Caco-2 (cell line): ENCODE data around the gene CRYBG2. TPM values are rescaled to one million over a fixed set of nuclear protein-coding genes. Genes with fewer than 3 reads are reported as not detected.

ENCODE experiments used
- BruUV-seq: library from RNA; stranded (reverse); fragments of 400-500 nt; replicated peaks from 2 replicates; lab custom pipeline; 2021; lab: Mats Ljungman, UMichigan
- CTCF ChIA-PET: fragments of 300-600 bp; sonication (Branson Sonifier 250); formaldehyde crosslinking; loops from one replicate; lab custom pipeline; 2022; ENCODE audit warnings: antibody characterized with exemption; lab: Charles Lee
- POLR2A ChIA-PET: fragments of 300-600 bp; sonication (Branson Sonifier 250); formaldehyde crosslinking; loops from one replicate; lab custom pipeline; 2022; ENCODE audit warnings: antibody characterized with exemption; lab: Charles Lee
- DNase-seq, 2 experiments: peaks; one replicate each; pipeline versions ENCODE4 v3.0.0 to v3.0.0-alpha.2; 2020 to 2022
- H3K27me3 ChIP-seq: replicated peaks from 2 replicates; pipeline ENCODE4 v1.6.0; 2011; ENCODE audit warnings: low read length; ENCODE audit not compliant: control insufficient read depth, insufficient read depth
- H3K36me3 ChIP-seq: 2 replicates; pipeline ENCODE4 v1.5.1; 2011; ENCODE audit warnings: low read length; ENCODE audit not compliant: control insufficient read depth, insufficient read depth
- H3K4me1 ChIP-seq: fragments of 250-450 bp; sonication (Bioruptor Pico); 2 replicates; pipeline ENCODE4 v1.5.1; 2020; ENCODE audit warnings: mild to moderate bottlenecking
- H3K4me3 ChIP-seq: 2 replicates; pipeline ENCODE4 v1.5.1; 2011; ENCODE audit warnings: low read depth, mild to moderate bottlenecking, control low read depth, low read length
- H3K9me3 ChIP-seq: fragments of 250-450 bp; sonication (Bioruptor Pico); 2 replicates; pipeline ENCODE4 v1.5.1; 2020; ENCODE audit warnings: mild to moderate bottlenecking, moderate library complexity
- H3K27ac Mint-ChIP-seq: one replicate; pipeline ENCODE4 v1.8.0; 2022; ENCODE audit warnings: mixed read lengths; ENCODE audit not compliant: unreplicated experiment
- H3K27me3 Mint-ChIP-seq: one replicate; pipeline ENCODE4 v1.8.0; 2022; ENCODE audit warnings: mixed read lengths; ENCODE audit not compliant: insufficient read depth, unreplicated experiment
- H3K36me3 Mint-ChIP-seq: one replicate; pipeline ENCODE4 v1.8.0; 2022; ENCODE audit warnings: mild to moderate bottlenecking, mixed read lengths; ENCODE audit not compliant: insufficient read depth, unreplicated experiment
- H3K4me1 Mint-ChIP-seq: one replicate; pipeline ENCODE4 v1.8.0; 2022; ENCODE audit warnings: low read depth, mixed read lengths; ENCODE audit not compliant: unreplicated experiment
- H3K4me3 Mint-ChIP-seq: one replicate; pipeline ENCODE4 v1.8.0; 2022; ENCODE audit warnings: mild to moderate bottlenecking, moderate library complexity, mixed read lengths; ENCODE audit not compliant: unreplicated experiment
- H3K9me3 Mint-ChIP-seq: one replicate; pipeline ENCODE4 v1.8.0; 2022; ENCODE audit warnings: mixed read lengths; ENCODE audit not compliant: unreplicated experiment
- intact Hi-C: fragments of 100-400 bp; cut with micrococcal nuclease; formaldehyde crosslinking; loops from one replicate; pipeline ENCODE4 v1.10.0; 2022; ENCODE audit not compliant: unreplicated experiment
- total RNA-seq: library from RNA; stranded (reverse); gene quantifications from 2 replicates; pipeline ENCODE4 v1.2.3, GENCODE V29; 2022
- TF ChIP-seq, protein P1 (sequence below), 2 experiments: fragments of 200-600 bp in 1 of 2; IDR thresholded peaks; 1 replicate in 1 of 2; 2 replicates in 1 of 2; pipeline versions ENCODE4 v1.5.1 to v1.8.0; 2011 to 2022; ENCODE audit warnings: antibody characterized with exemption in 1 of 2, control low read depth in 1 of 2, inconsistent platforms in 1 of 2, low read depth in 1 of 2, low read length in 1 of 2, mild to moderate bottlenecking in 1 of 2, moderate library complexity in 1 of 2; ENCODE audit not compliant: insufficient read depth in 1 of 2, severe bottlenecking in 1 of 2, unreplicated experiment in 1 of 2

CRYBG2 gene
- total RNA-seq, 1 experiment from 2014 or later: 66.1 TPM

DNA sequence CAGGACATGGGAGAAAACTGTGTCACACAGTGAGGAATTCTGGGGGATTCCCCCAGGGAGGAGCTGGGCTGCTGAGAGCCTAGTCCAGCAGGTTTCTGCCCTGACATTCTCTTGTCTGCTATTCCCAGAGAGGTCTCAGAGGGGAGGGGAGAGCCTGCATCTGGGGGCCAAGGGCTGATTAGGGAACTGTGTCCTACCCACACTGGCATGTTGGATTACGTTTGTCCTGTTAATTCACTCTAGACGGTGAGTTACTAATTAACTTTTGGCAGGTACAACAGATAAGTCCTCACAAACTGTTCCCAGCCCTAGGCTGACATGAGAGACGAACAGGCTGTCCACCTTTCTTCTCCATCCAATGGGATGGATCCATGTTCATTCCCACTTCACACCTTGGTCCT, 76.7 kb downstream of the CRYBG2 start:
- peak overlapping the region; percentile 37 for H3K27ac Mint-ChIP-seq
- peaks cover 32% of the 10 kb centered on the region for H3K4me1 Mint-ChIP-seq
- H3K4me1 ChIP-seq: peaks cover 41% of the 10 kb centered on the region

DNA sequence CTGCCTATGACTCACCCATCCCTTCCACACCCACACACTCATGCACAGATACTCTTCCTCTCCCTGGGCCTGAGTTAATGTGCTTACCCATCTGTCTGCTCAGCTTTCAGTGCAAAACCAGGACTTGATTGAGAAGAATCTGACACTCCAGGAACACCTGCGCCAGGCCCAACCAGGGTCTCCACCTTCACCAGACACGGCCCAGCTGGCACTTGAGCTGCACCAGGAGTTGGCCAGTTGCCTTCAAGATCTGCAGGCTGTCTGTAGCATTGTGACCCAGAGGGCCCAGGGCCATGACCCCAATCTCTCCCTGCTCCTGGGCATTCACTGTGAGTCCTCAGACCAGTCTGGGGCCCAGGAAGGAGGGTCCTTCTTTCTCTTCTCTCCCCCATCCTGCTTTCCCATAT, 77.5 kb downstream of the CRYBG2 start:
- ChIA-PET CTCF (interaction anchor here (0.6 to 2.4 kb wide), 8 partner anchors 9 to 175 kb away, joined by 3 to 8 read pairs (median 4); partner anchors contain the start of genes CATSPER4 and CEP85), POLR2A (interaction anchor here (0.6 kb wide), 1 partner anchor 428 kb away, joined by 3 read pairs; no protein-coding TSS in a partner anchor)
- intact Hi-C loops: no loop called here
- Mint-ChIP-seq H3K36me3 (peaks cover 64% of the 10 kb centered on the region), H3K27me3 (no peaks in the 10 kb centered on the region), H3K4me1 (peaks cover 32% of the 10 kb centered on the region), H3K9me3 (no peaks in the 10 kb centered on the region), H3K27ac (peak overlapping the region; percentile 37), H3K4me3 (no peak overlapping the region)
- DNase-seq: no peak
- BruUV-seq: no TSS peak
- peaks cover 4% of the 10 kb centered on the region for H3K36me3 ChIP-seq
- H3K4me3 ChIP-seq: no peak overlapping the region
- H3K9me3 ChIP-seq: no peaks in the 10 kb centered on the region
- no peaks in the 10 kb centered on the region for H3K27me3 ChIP-seq
- H3K4me1 ChIP-seq: peaks cover 41% of the 10 kb centered on the region
- TF ChIP-seq, protein P1, sequence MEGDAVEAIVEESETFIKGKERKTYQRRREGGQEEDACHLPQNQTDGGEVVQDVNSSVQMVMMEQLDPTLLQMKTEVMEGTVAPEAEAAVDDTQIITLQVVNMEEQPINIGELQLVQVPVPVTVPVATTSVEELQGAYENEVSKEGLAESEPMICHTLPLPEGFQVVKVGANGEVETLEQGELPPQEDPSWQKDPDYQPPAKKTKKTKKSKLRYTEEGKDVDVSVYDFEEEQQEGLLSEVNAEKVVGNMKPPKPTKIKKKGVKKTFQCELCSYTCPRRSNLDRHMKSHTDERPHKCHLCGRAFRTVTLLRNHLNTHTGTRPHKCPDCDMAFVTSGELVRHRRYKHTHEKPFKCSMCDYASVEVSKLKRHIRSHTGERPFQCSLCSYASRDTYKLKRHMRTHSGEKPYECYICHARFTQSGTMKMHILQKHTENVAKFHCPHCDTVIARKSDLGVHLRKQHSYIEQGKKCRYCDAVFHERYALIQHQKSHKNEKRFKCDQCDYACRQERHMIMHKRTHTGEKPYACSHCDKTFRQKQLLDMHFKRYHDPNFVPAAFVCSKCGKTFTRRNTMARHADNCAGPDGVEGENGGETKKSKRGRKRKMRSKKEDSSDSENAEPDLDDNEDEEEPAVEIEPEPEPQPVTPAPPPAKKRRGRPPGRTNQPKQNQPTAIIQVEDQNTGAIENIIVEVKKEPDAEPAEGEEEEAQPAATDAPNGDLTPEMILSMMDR (IDR thresholded peaks at IDR 0.05; ENCODE audit: insufficient read depth in 1 of 2, low read depth in 1 of 2, low read length in 1 of 2, severe bottlenecking in 1 of 2, unreplicated experiment in 1 of 2): no peak

More for the DNA sequence above, 76.7 kb downstream of the CRYBG2 start:
- Histone ChIP-seq H3K27me3 (no peaks in the 10 kb centered on the region), H3K36me3 (peaks cover 4% of the 10 kb centered on the region), H3K4me3 (no peak overlapping the region), H3K9me3 (no peaks in the 10 kb centered on the region)
- H3K36me3 Mint-ChIP-seq: peaks cover 60% of the 10 kb centered on the region
- no peak overlapping the region for H3K4me3 Mint-ChIP-seq
- no peaks in the 10 kb centered on the region for H3K9me3 Mint-ChIP-seq
- DNase-seq: peak; percentile 42 to 56
- TF ChIP-seq, protein P1 (IDR thresholded peaks at IDR 0.05; ENCODE audit: insufficient read depth in 1 of 2, low read depth in 1 of 2, low read length in 1 of 2, severe bottlenecking in 1 of 2, unreplicated experiment in 1 of 2): no peak
- intact Hi-C loops: no loop called here
- no peaks in the 10 kb centered on the region for H3K27me3 Mint-ChIP-seq
- POLR2A ChIA-PET: no interaction called here
- BruUV-seq: no TSS peak
- CTCF ChIA-PET: interaction anchor here (0.6 to 1.5 kb wide), 5 partner anchors 31 to 176 kb away, joined by 3 to 5 read pairs (median 4); partner anchors contain the start of genes CATSPER4 and ZNF593

DNA sequence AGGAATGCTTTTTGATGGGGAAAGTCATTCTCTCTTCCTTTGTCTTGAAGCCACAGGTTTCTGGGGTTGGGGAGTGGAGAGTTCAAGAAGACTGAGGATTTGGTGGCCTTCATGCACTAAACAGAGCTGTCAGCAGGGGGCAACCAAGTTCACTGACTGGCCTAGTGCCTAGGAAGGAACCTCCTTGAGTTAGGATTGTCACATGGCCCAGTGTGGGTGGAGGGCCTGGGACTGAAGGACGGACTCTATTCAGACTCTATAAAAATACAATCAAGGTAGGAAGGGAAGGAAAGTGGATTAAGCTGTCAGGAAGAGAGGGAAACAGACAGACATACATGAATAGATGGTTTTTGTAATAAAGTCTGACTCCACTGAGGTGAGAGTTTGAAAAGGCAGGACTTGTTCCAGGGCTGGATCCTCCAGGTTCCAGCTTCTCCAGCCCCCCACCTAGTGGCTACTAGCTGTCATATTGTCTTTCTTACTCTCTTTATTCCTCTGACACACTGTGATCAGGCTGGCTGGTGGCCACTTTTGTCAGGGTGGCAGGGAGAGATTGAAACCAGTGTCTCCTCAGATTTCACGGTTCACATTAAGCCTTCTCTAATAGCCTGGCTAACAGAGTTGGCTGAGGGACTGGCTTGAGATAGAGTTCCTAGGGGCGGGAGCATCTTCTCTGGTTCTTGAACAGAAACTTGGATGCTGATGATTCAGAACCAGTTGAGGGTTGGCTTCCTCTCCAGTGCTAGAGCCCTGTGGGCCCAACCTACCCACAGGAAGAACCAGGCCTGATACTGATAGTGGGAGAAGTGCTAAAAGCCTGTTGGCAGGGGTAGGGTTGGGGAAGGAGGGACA, 78.1 kb downstream of the CRYBG2 start:
- H3K36me3 Mint-ChIP-seq: peaks cover 65% of the 10 kb centered on the region
- peaks cover 4% of the 10 kb centered on the region for H3K36me3 ChIP-seq
- peak overlapping the region; percentile 43 for H3K27ac Mint-ChIP-seq
- H3K4me3 Mint-ChIP-seq: peak overlapping the region; percentile 2
- peak; percentile 76 to 80 for DNase-seq
- CTCF ChIA-PET: interaction anchor here (0.6 to 2.4 kb wide), 11 partner anchors 10 to 1090 kb away, joined by 3 to 8 read pairs (median 3); partner anchors contain the start of genes CATSPER4, CEP85, CNKSR1 and DHDDS
- no peaks in the 10 kb centered on the region for H3K9me3 Mint-ChIP-seq
- H3K27me3 ChIP-seq: no peaks in the 10 kb centered on the region
- intact Hi-C loops: loop anchor here (1.0 kb wide), 1 partner anchor 45 kb away; no protein-coding TSS in a partner anchor
- peaks cover 41% of the 10 kb centered on the region for H3K4me1 ChIP-seq
- POLR2A ChIA-PET: no interaction called here
- H3K4me3 ChIP-seq: no peak overlapping the region
- H3K9me3 ChIP-seq: no peaks in the 10 kb centered on the region
- H3K4me1 Mint-ChIP-seq: peaks cover 27% of the 10 kb centered on the region
- BruUV-seq: no TSS peak
- TF ChIP-seq, protein P1 (IDR thresholded peaks at IDR 0.05; ENCODE audit: insufficient read depth in 1 of 2, low read depth in 1 of 2, low read length in 1 of 2, severe bottlenecking in 1 of 2, unreplicated experiment in 1 of 2): peak; percentile 67 to 69
- no peaks in the 10 kb centered on the region for H3K27me3 Mint-ChIP-seq
